HG02981 (cell line): ENCODE results near the gene SORT1.
"Not testable (repeated sequence)": the region's sequence is repeated elsewhere in the genome, so short reads cannot be mapped to it uniquely, and the experiment has no call there.

Experiments used
- ATAC-seq: cut with Tn5 transposase; IDR thresholded peaks from one replicate; pipeline ENCODE4 v1.9.1; 2021; ENCODE audit warnings: mild to moderate bottlenecking, moderate library complexity; ENCODE audit not compliant: unreplicated experiment

SORT1 gene

GRCh38 chr1:109383087-109383779, 14.5 kb downstream of the SORT1 start:
- no peak for ATAC-seq

GRCh38 chr1:109381573-109381972, 16.1 kb downstream of the SORT1 start:
- no peak for ATAC-seq

GRCh38 chr1:109379907-109380306, 17.8 kb downstream of the SORT1 start:
- ATAC-seq = no peak

GRCh38 chr1:109379422-109379821, 18.3 kb downstream of the SORT1 start:
- ATAC-seq = no peak

- ATAC-seq = no peak
Measured at GRCh38 chr1:109377698-109378097, 20.0 kb downstream of the SORT1 start.

- not testable (repeated sequence) for ATAC-seq
Measured at GRCh38 chr1:109373696-109374095, 24.0 kb downstream of the SORT1 start.

GRCh38 chr1:109373126-109373525, 24.6 kb downstream of the SORT1 start:
- ATAC-seq = no peak

GRCh38 chr1:109372281-109372680, 25.4 kb downstream of the SORT1 start:
- ATAC-seq = no peak

- no peak for ATAC-seq
Measured at GRCh38 chr1:109371341-109371739, 26.4 kb downstream of the SORT1 start.

GRCh38 chr1:109370712-109371340, 26.9 kb downstream of the SORT1 start:
- no peak for ATAC-seq

GRCh38 chr1:109369167-109369746, 28.5 kb downstream of the SORT1 start:
- no peak for ATAC-seq

- ATAC-seq = no peak
Measured at GRCh38 chr1:109368464-109368863, 29.3 kb downstream of the SORT1 start.

- no peak for ATAC-seq
Measured at GRCh38 chr1:109367626-109368025, 30.1 kb downstream of the SORT1 start.

GRCh38 chr1:109365642-109366204, 32.0 kb downstream of the SORT1 start:
- ATAC-seq = no peak

GRCh38 chr1:109361649-109362048, 36.1 kb downstream of the SORT1 start:
- no peak for ATAC-seq

- ATAC-seq = no peak
Measured at GRCh38 chr1:109361069-109361468, 36.6 kb downstream of the SORT1 start.

- ATAC-seq = no peak
Measured at GRCh38 chr1:109357616-109358015, 40.1 kb downstream of the SORT1 start.

GRCh38 chr1:109356915-109357314, 40.8 kb downstream of the SORT1 start:
- no peak for ATAC-seq

- ATAC-seq = no peak
Measured at GRCh38 chr1:109356505-109356904, 41.2 kb downstream of the SORT1 start.

- no peak for ATAC-seq
Measured at GRCh38 chr1:109354929-109355328, 42.8 kb downstream of the SORT1 start.

GRCh38 chr1:109351457-109351856, 46.3 kb downstream of the SORT1 start:
- no peak for ATAC-seq

GRCh38 chr1:109350655-109351054, 47.1 kb downstream of the SORT1 start:
- ATAC-seq = no peak
